HepG2 (cell line): ENCODE measurements around the gene LAG3. TPM values are rescaled to one million over a fixed set of nuclear protein-coding genes. Genes with fewer than 3 reads are reported as not detected.

Experiments used
- ADNP ChIP-seq: sonication (generic); formaldehyde crosslinking; IDR thresholded peaks from 2 replicates; pipeline ENCODE4 v1.4.0; 2020; ENCODE audit warnings: missing genetic modification reagents
- ASH2L ChIP-seq: fragments of 300-600, 200-600 bp; sonication (generic); IDR thresholded peaks from 2 replicates; pipeline ENCODE4 v1.7.0; 2017; ENCODE audit warnings: low read depth, mild to moderate bottlenecking, moderate library complexity, mixed read lengths, low read length; ENCODE audit not compliant: insufficient read length
- FOXC1 ChIP-seq: sonication (generic); formaldehyde crosslinking; IDR thresholded peaks from 2 replicates; pipeline ENCODE4 v1.8.0; 2022; ENCODE audit warnings: mild to moderate bottlenecking, missing genetic modification reagents, borderline replicate concordance
- GRHL1 ChIP-seq: sonication (generic); formaldehyde crosslinking; conservative IDR thresholded peaks from 2 replicates; pipeline ENCODE4 v1.8.0; 2022; ENCODE audit warnings: missing genetic modification reagents
- HMG20A ChIP-seq: IDR thresholded peaks from 2 replicates; pipeline ENCODE4 v1.6.1; 2016; ENCODE audit warnings: borderline replicate concordance
- HNRNPH1 ChIP-seq: fragments of 200-400 bp; formaldehyde crosslinking; optimal IDR thresholded peaks from 2 replicates; pipeline ENCODE3; 2017; ENCODE audit warnings: mild to moderate bottlenecking, low read depth, low read length
- HOXA3 ChIP-seq: sonication (generic); formaldehyde crosslinking; IDR thresholded peaks from 2 replicates; pipeline ENCODE4 v1.5.0; 2020; ENCODE audit warnings: missing genetic modification reagents
- MAFK ChIP-seq, 2 experiments: IDR thresholded peaks in 1 of 2; conservative IDR thresholded peaks in 1 of 2; 2 replicates each; pipeline ENCODE4 v1.6.1; 2011; ENCODE audit warnings: improper control_type of control experiment in 2 of 2, low read length in 2 of 2
- MZF1 ChIP-seq: sonication (generic); formaldehyde crosslinking; IDR thresholded peaks from 2 replicates; pipeline ENCODE4 v1.8.1; 2023; ENCODE audit warnings: mild to moderate bottlenecking, missing genetic modification reagents, borderline replicate concordance
- NAIF1 ChIP-seq: sonication (generic); formaldehyde crosslinking; IDR thresholded peaks from 2 replicates; pipeline ENCODE4 v1.5.0; 2020; ENCODE audit warnings: mild to moderate bottlenecking, missing genetic modification reagents, borderline replicate concordance
- PLRG1 ChIP-seq: fragments of 450-650 bp; conservative IDR thresholded peaks from 2 replicates; pipeline ENCODE4 v1.6.1; 2016
- PRPF4 ChIP-seq: fragments of 200-400 bp; formaldehyde crosslinking; IDR thresholded peaks from 2 replicates; pipeline ENCODE4 v1.6.1; 2016; ENCODE audit warnings: low read length, low read depth; ENCODE audit not compliant: poor library complexity, severe bottlenecking
- RXRB ChIP-seq: IDR thresholded peaks from 2 replicates; pipeline ENCODE4 v1.6.1; 2016; ENCODE audit warnings: borderline replicate concordance, missing genetic modification reagents, missing compliant biosample characterization
- SCMH1 ChIP-seq: sonication (generic); formaldehyde crosslinking; IDR thresholded peaks from 2 replicates; pipeline ENCODE4 v1.9.0; 2021; ENCODE audit warnings: missing genetic modification reagents, mild to moderate bottlenecking, borderline replicate concordance
- SOX5 ChIP-seq: IDR thresholded peaks from 2 replicates; pipeline ENCODE4 v1.6.1; 2016; ENCODE audit warnings: borderline replicate concordance
- ZEB1 ChIP-seq: IDR thresholded peaks from 2 replicates; pipeline ENCODE4 v1.6.1; 2012; ENCODE audit warnings: mild to moderate bottlenecking, low read depth, inconsistent platforms; ENCODE audit not compliant: insufficient replicate concordance
- ZFP37 ChIP-seq: sonication (generic); formaldehyde crosslinking; IDR thresholded peaks from 2 replicates; pipeline ENCODE4 v1.4.0; 2020; ENCODE audit warnings: missing genetic modification reagents, borderline replicate concordance
- ZGPAT ChIP-seq: IDR thresholded peaks from 2 replicates; pipeline ENCODE4 v1.6.1; 2016; ENCODE audit warnings: mild to moderate bottlenecking
- ZNF337 ChIP-seq: sonication (generic); formaldehyde crosslinking; IDR thresholded peaks from 2 replicates; pipeline ENCODE4 v1.5.1; 2020; ENCODE audit warnings: missing genetic modification reagents, low read depth, mild to moderate bottlenecking, borderline replicate concordance
- ZNF670 ChIP-seq: sonication (generic); formaldehyde crosslinking; IDR thresholded peaks from 2 replicates; pipeline ENCODE4 v1.8.0; 2022; ENCODE audit warnings: mild to moderate bottlenecking, missing genetic modification reagents, borderline replicate concordance
- ZNF703 ChIP-seq: sonication (generic); formaldehyde crosslinking; IDR thresholded peaks from 2 replicates; pipeline ENCODE4 v1.5.1; 2020; ENCODE audit warnings: missing genetic modification reagents, mild to moderate bottlenecking, moderate library complexity, borderline replicate concordance
- ZSCAN12 ChIP-seq: sonication (generic); formaldehyde crosslinking; IDR thresholded peaks from 2 replicates; pipeline ENCODE4 v1.9.0; 2021; ENCODE audit warnings: mild to moderate bottlenecking, missing genetic modification reagents
- polyA plus RNA-seq, 8 experiments: library from polyadenylated mRNA; depleted of rRNA in 3 of 8; stranded (reverse) in 7 of 8; unstranded in 1 of 8; fragments of >200 nt; fragmentation: Illumina TruSeq in 4 of 8; extraction: Trizol in 4 of 8; gene quantifications; 2 replicates each; pipeline versions ENCODE4 v1.2.1 to v1.2.3, GENCODE V29; 2011 to 2016; ENCODE audit warnings: low read depth in 4 of 8, missing spikeins in 1 of 8, mixed read lengths in 1 of 8; ENCODE audit not compliant: insufficient read depth in 1 of 8
- total RNA-seq, 5 experiments: library from RNA; depleted of rRNA; stranded (reverse); fragments of >200 nt; fragmentation: Illumina TruSeq; extraction: Trizol; gene quantifications; 2 replicates each; pipeline ENCODE4 v1.2.3, GENCODE V29; 2016; ENCODE audit warnings: low read depth in 1 of 5
- TF ChIP-seq, protein P1 (sequence below): IDR thresholded peaks from 2 replicates; pipeline ENCODE4 v1.6.1; 2016; ENCODE audit warnings: mild to moderate bottlenecking, missing biosample characterization, missing genetic modification reagents

Gene LAG3
- total and polyA plus RNA-seq, 2 of the 13 experiments (the other 11 are each of a cell fraction or from before 2014, with no cell fraction given), result 0.11 to 0.26 TPM

DNA sequence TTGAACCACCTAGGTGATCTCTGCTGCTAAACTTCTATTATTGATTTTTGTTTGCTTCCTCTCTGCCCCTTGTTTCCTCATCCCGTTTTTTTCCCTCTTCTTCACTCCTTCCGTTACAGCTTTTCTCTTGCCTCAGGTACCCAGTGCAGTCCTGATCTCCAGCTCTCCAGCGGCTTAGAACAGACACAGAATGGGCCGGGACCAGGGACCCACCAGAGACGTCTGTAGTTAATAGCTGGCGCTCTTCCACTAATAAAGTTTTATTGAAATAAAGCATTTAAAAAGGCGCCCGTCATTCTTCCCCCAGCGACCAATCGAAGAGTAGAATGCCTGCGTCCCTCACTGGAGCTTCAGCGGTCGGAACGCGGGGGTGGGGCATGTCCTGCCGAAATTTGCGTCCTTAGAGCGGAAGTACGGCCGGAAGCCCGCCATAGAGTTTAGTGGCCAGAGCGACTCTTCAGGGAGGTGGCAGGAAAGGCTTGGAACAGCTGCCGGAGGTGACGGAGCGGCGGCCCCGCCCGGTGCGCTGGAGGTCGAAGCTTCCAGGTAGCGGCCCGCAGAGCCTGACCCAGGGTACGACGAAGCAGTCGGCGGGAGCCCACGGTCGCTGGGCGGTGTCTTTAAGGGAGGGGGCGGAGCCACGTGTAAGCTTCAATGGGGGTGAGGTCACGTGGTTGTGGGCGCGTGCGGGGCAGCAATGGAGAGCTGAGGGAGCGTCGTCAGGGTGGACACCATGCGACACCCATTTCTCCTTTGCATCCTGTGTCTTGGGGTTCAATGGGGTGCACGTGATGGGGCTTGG lies 48.5 kb upstream of the LAG3 start, which contains the start of gene COPS7A (continued):
- TF ChIP-seq ASH2L, result peak; percentile 79
- peak; percentile 75 for TF ChIP-seq PRPF4
- TF ChIP-seq PLRG1, result no peak
- TF ChIP-seq NAIF1 (CRISPR knock-in tag), result peak; percentile 96
- no peak for TF ChIP-seq ZSCAN12
- no peak for TF ChIP-seq SCMH1
- TF ChIP-seq HMG20A, result no peak; the same call in 1 of the 2 replicates
- peak; percentile 58 for TF ChIP-seq SOX5 (CRISPR knock-in tag)
- TF ChIP-seq ZGPAT (CRISPR knock-in tag), result peak; percentile 95
- no peak for TF ChIP-seq HNRNPH1
- TF ChIP-seq MZF1 (CRISPR knock-in tag), result peak; percentile 74; the same call in 1 of the 2 replicates
- TF ChIP-seq, protein P1, sequence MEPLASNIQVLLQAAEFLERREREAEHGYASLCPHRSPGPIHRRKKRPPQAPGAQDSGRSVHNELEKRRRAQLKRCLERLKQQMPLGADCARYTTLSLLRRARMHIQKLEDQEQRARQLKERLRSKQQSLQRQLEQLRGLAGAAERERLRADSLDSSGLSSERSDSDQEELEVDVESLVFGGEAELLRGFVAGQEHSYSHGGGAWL, result peak; percentile 92
- no peak for TF ChIP-seq GRHL1 (CRISPR knock-in tag)
- peak; percentile 43; the same call in 1 of the 2 replicates for TF ChIP-seq ZFP37 (CRISPR knock-in tag)
- peak; percentile 94 for TF ChIP-seq HOXA3 (CRISPR knock-in tag)
- TF ChIP-seq MAFK (conservative IDR thresholded peaks at IDR 0.05 in 1 of 2, IDR thresholded peaks at IDR 0.05 in 1 of 2; ENCODE audit: low read length in 2 of 2), result no peak
- TF ChIP-seq ZEB1, result peak; percentile 60
- TF ChIP-seq ZNF337 (CRISPR knock-in tag), result peak; percentile 69; the same call in 1 of the 2 replicates
- peak; percentile 75 for TF ChIP-seq RXRB (CRISPR knock-in tag)
- no peak for TF ChIP-seq ADNP (CRISPR knock-in tag)
- peak; percentile 94 for TF ChIP-seq FOXC1
- TF ChIP-seq ZNF670 (CRISPR knock-in tag), result no peak; the same call in 1 of the 2 replicates
- 0 out of 2 replicates have a peak, but pooled peaks have one; percentile 82 for TF ChIP-seq ZNF703
